H1 (cell line): ENCODE results near the gene SLC8A1. TPM values are rescaled to one million over a fixed set of nuclear protein-coding genes. Genes with fewer than 3 reads are reported as not detected.

ENCODE experiments used
- CTCF ChIA-PET: fragments of 300-600 bp; sonication (Branson Sonifier 250); formaldehyde crosslinking; loops from one replicate; lab custom pipeline; 2021; ENCODE audit not compliant: partially characterized antibody; lab: Charles Lee
- POLR2A ChIA-PET: fragments of 300-600 bp; sonication (Branson Sonifier 250); formaldehyde crosslinking; loops from one replicate; lab custom pipeline; 2021; ENCODE audit warnings: inconsistent platforms; ENCODE audit not compliant: partially characterized antibody; lab: Charles Lee
- DNase-seq, 2 experiments: peaks; one replicate each; pipeline versions ENCODE4 v3.0.0 to v3.0.0-alpha.2; 2010 to 2022; ENCODE audit warnings: low spot score in 2 of 2, low read depth in 1 of 2, mixed read lengths in 1 of 2
- FAIRE-seq: peaks from 2 replicates; lab custom pipeline; 2011; peaks lifted over from hg19 to GRCh38; lab: Jason Lieb, UNC
- H2AFZ ChIP-seq: 2 replicates; pipeline ENCODE4 v1.8.1; 2012; ENCODE audit warnings: low read length, inconsistent platforms
- H2AK5ac ChIP-seq: 2 replicates; pipeline ENCODE4 v1.6.1; 2013; ENCODE audit warnings: low read depth, low read length
- H2BK120ac ChIP-seq: replicated peaks from 2 replicates; pipeline ENCODE3; 2013; ENCODE audit warnings: low read depth, low read length, inconsistent platforms
- H2BK12ac ChIP-seq: 2 replicates; pipeline ENCODE4 v1.6.1; 2013; ENCODE audit warnings: low read depth, low read length
- H2BK15ac ChIP-seq: 2 replicates; pipeline ENCODE4 v1.6.1; 2013; ENCODE audit warnings: low read length
- H2BK20ac ChIP-seq: 2 replicates; pipeline ENCODE4 v1.6.1; 2013; ENCODE audit warnings: low read length
- H2BK5ac ChIP-seq: 2 replicates; pipeline ENCODE4 v1.6.1; 2013; ENCODE audit warnings: low read depth, low read length
- H3K14ac ChIP-seq: 2 replicates; pipeline ENCODE4 v1.6.1; 2013; ENCODE audit warnings: inconsistent platforms; ENCODE audit not compliant: insufficient read length
- H3K18ac ChIP-seq: 2 replicates; pipeline ENCODE4 v1.6.1; 2013; ENCODE audit warnings: low read length; ENCODE audit errors: extremely low read depth
- H3K23ac ChIP-seq: 2 replicates; pipeline ENCODE4 v1.6.1; 2013; ENCODE audit warnings: inconsistent platforms; ENCODE audit not compliant: insufficient read length
- H3K23me2 ChIP-seq: 2 replicates; pipeline ENCODE4 v1.6.1; 2013; ENCODE audit warnings: low read depth, low read length
- H3K27ac ChIP-seq: 2 replicates; pipeline ENCODE4 v1.6.1; 2011; ENCODE audit warnings: low read depth, low read length, inconsistent platforms
- H3K27me3 ChIP-seq, 4 experiments: replicated peaks in 1 of 4; 1 replicate in 1 of 4; 2 replicates in 3 of 4; pipeline versions ENCODE4 v1.6.1 to v1.8.1; 2011 to 2013; ENCODE audit warnings: low read length in 3 of 4, mild to moderate bottlenecking in 3 of 4, inconsistent platforms in 2 of 4, mixed read lengths in 2 of 4, moderate library complexity in 1 of 4; ENCODE audit not compliant: control insufficient read depth in 3 of 4, insufficient read depth in 3 of 4; ENCODE audit errors: extremely low read depth in 1 of 4
- H3K36me3 ChIP-seq, 4 experiments: 2 replicates each; pipeline versions ENCODE4 v1.6.1 to v1.8.1; 2011 to 2013; ENCODE audit warnings: mild to moderate bottlenecking in 4 of 4, low read length in 3 of 4, moderate library complexity in 2 of 4, control low read depth in 1 of 4, inconsistent platforms in 1 of 4; ENCODE audit not compliant: insufficient read depth in 4 of 4, control insufficient read depth in 2 of 4
- H3K4ac ChIP-seq: replicated peaks from 2 replicates; pipeline ENCODE3; 2013; ENCODE audit warnings: low read length, low read depth, mixed read lengths, inconsistent platforms; ENCODE audit not compliant: insufficient read length
- H3K4me1 ChIP-seq, 4 experiments: replicated peaks in 1 of 4; 1 replicate in 1 of 4; 2 replicates in 3 of 4; pipeline versions ENCODE4 v1.6.1 to v1.8.1; 2011 to 2013; ENCODE audit warnings: low read length in 3 of 4, inconsistent platforms in 2 of 4, mixed read lengths in 1 of 4; ENCODE audit not compliant: insufficient read depth in 4 of 4, control insufficient read depth in 3 of 4
- H3K4me2 ChIP-seq, 2 experiments: 2 replicates each; pipeline versions ENCODE4 v1.6.1 to v1.8.1; 2011 to 2013; ENCODE audit warnings: low read depth in 2 of 2, low read length in 2 of 2, control low read depth in 1 of 2, inconsistent platforms in 1 of 2, mild to moderate bottlenecking in 1 of 2; ENCODE audit not compliant: insufficient read depth in 1 of 2
- H3K4me3 ChIP-seq, 4 experiments: fragments of 200-600, 300-600 bp in 1 of 4; sonication (generic), shearing (Covaris generic), sonication (Bioruptor Twin) in 1 of 4; 2 replicates each; pipeline versions ENCODE4 v1.5.1 to v1.8.1; 2011 to 2016; ENCODE audit warnings: low read length in 4 of 4, low read depth in 3 of 4, control low read depth in 2 of 4, inconsistent platforms in 2 of 4, mild to moderate bottlenecking in 2 of 4, mixed read lengths in 1 of 4, moderate library complexity in 1 of 4; ENCODE audit not compliant: insufficient read depth in 2 of 4; ENCODE audit errors: extremely low read depth in 1 of 4
- H3K56ac ChIP-seq: replicated peaks from 2 replicates; pipeline ENCODE3; 2013; ENCODE audit warnings: low read depth, mild to moderate bottlenecking, mixed read lengths, low read length, inconsistent platforms; ENCODE audit not compliant: insufficient read length
- H3K79me1 ChIP-seq: 2 replicates; pipeline ENCODE4 v1.6.1; 2013; ENCODE audit warnings: low read depth, low read length, control low read depth
- H3K79me2 ChIP-seq, 2 experiments: 2 replicates each; pipeline versions ENCODE4 v1.6.1 to v1.8.1; 2012 to 2013; ENCODE audit warnings: low read length in 2 of 2, mild to moderate bottlenecking in 2 of 2, inconsistent platforms in 1 of 2; ENCODE audit not compliant: insufficient read depth in 2 of 2, control insufficient read depth in 1 of 2
- H3K9ac ChIP-seq, 4 experiments: replicated peaks in 1 of 4; 1 replicate in 1 of 4; 2 replicates in 3 of 4; pipeline versions ENCODE4 v1.6.1 to v1.8.1; 2011 to 2013; ENCODE audit warnings: low read depth in 3 of 4, low read length in 3 of 4, control low read depth in 2 of 4, mild to moderate bottlenecking in 2 of 4, moderate library complexity in 2 of 4, inconsistent platforms in 1 of 4; ENCODE audit errors: extremely low read depth in 1 of 4
- H3K9me3 ChIP-seq, 2 experiments: 2 replicates each; pipeline versions ENCODE4 v1.6.1 to v1.8.1; 2012 to 2013; ENCODE audit warnings: mild to moderate bottlenecking in 2 of 2, moderate library complexity in 2 of 2, control low read depth in 1 of 2, inconsistent platforms in 1 of 2, low read depth in 1 of 2, low read length in 1 of 2, mixed read lengths in 1 of 2; ENCODE audit not compliant: insufficient read depth in 2 of 2
- H4K20me1 ChIP-seq, 2 experiments: replicated peaks in 1 of 2; 2 replicates each; pipeline versions ENCODE3 to v1.8.1; 2011 to 2013; ENCODE audit warnings: inconsistent platforms in 2 of 2, low read length in 2 of 2, mild to moderate bottlenecking in 1 of 2; ENCODE audit not compliant: insufficient read depth in 2 of 2, control insufficient read depth in 1 of 2
- H4K5ac ChIP-seq: 2 replicates; pipeline ENCODE4 v1.6.1; 2013; ENCODE audit warnings: low read length, low read depth, mixed read lengths, inconsistent platforms; ENCODE audit not compliant: insufficient read length
- H4K8ac ChIP-seq: 2 replicates; pipeline ENCODE4 v1.8.0; 2013; ENCODE audit warnings: mild to moderate bottlenecking, moderate library complexity, low read length, inconsistent platforms; ENCODE audit not compliant: insufficient read depth; ENCODE audit errors: extremely low read depth
- H4K91ac ChIP-seq: replicated peaks from 2 replicates; pipeline ENCODE3; 2013; ENCODE audit warnings: low read length, mixed read lengths, inconsistent platforms; ENCODE audit not compliant: insufficient read length
- CBX8 ChIP-seq: fragments of 300-800, 300-1000 bp; sonication (generic); IDR thresholded peaks from 2 replicates; pipeline ENCODE4 v1.7.1; 2016; ENCODE audit warnings: low read depth, low read length, borderline replicate concordance
- WGBS, 2 experiments: shearing (Covaris generic) in 1 of 2; methylation state at CpG; one replicate each; pipeline versions ENCODE4 v1.1.6 to v1.1.7; 2013 to 2015; ENCODE audit warnings: low lambda C conversion rate in 2 of 2, mixed read lengths in 2 of 2, inconsistent platforms in 1 of 2, low coverage in 1 of 2, missing lambda C conversion rate in 1 of 2; ENCODE audit not compliant: insufficient replicate concordance in 2 of 2, insufficient coverage in 1 of 2, insufficient read length in 1 of 2; ENCODE audit errors: extremely low coverage in 1 of 2, missing lambda C conversion rate in 1 of 2; 5-methylcytosine and 5-hydroxymethylcytosine counted together
- polyA plus RNA-seq, 7 experiments: library from polyadenylated mRNA; depleted of rRNA in 3 of 7; stranded (reverse) in 5 of 7; unstranded in 2 of 7; fragments of >200 nt in 5 of 7; fragments of 200-250 nt in 2 of 7; gene quantifications; 1 replicate in 5 of 7; 2 replicates in 1 of 7; 4 replicates in 1 of 7; pipeline versions ENCODE4 v1.2.1 to v1.2.3, GENCODE V29; 2011 to 2013; ENCODE audit warnings: missing spikeins in 2 of 7, mixed read lengths in 2 of 7
- total RNA-seq: library from RNA; stranded (reverse); fragmentation: NEBNext Ultra II Directional; extraction: Animal tissue kit (Norgen Biotek cat#: 25700); gene quantifications from 2 replicates; pipeline ENCODE4 v1.2.1, GENCODE V29; 2021

SLC8A1 gene
- total and polyA plus RNA-seq, 2 of the 8 experiments (the other 6 are each of a cell fraction or from before 2014, with no cell fraction given) = 0.68 to 3.6 TPM

- CTCF ChIA-PET = interaction anchor here (1.0 to 1.9 kb wide), 3 partner anchors 9 to 37 kb away, joined by 3 to 6 read pairs (median 3); no protein-coding TSS in a partner anchor
- TF ChIP-seq CBX8 = no peak
Observed at GRCh38 chr2:40266201-40266600, 185.7 kb downstream of the SLC8A1 start.

More at GRCh38 chr2:40266201-40266600, 185.7 kb downstream of the SLC8A1 start:
- H3K27ac ChIP-seq = no peak overlapping the region
- H4K20me1 ChIP-seq = no peaks in the 10 kb centered on the region
- H3K23me2 ChIP-seq = no peaks in the 10 kb centered on the region
- no peaks in the 10 kb centered on the region for H3K79me2 ChIP-seq
- H3K9me3 ChIP-seq = no peaks in the 10 kb centered on the region
- H2AFZ ChIP-seq = no peak overlapping the region
- no peak overlapping the region for H3K4me2 ChIP-seq
- FAIRE-seq = no peak
- no peak overlapping the region for H2BK120ac ChIP-seq
- H4K5ac ChIP-seq = no peak overlapping the region
- no peak overlapping the region for H3K18ac ChIP-seq
- H3K27me3 ChIP-seq = no peaks in the 10 kb centered on the region
- H2BK20ac ChIP-seq = no peak overlapping the region
- no peaks in the 10 kb centered on the region for H3K4me1 ChIP-seq
- POLR2A ChIA-PET = no interaction called here
- no peak overlapping the region for H2BK15ac ChIP-seq
- H3K79me1 ChIP-seq = no peaks in the 10 kb centered on the region
- H3K23ac ChIP-seq = no peak overlapping the region
- WGBS, 2 experiments = 93% methylated on average over 1 of the region's 1 CpG; no CpG with 5 or more reads in 1 of the 2 experiments
- DNase-seq = no peak
- no peak overlapping the region for H3K14ac ChIP-seq
- H3K36me3 ChIP-seq = no peaks in the 10 kb centered on the region
- no peak overlapping the region for H2AK5ac ChIP-seq
- no peak overlapping the region for H3K4me3 ChIP-seq
- H2BK12ac ChIP-seq = no peak overlapping the region
- H3K56ac ChIP-seq = no peak overlapping the region
- no peak overlapping the region for H3K4ac ChIP-seq
- H4K91ac ChIP-seq = no peak overlapping the region
- H4K8ac ChIP-seq = no peak overlapping the region
- no peak overlapping the region for H3K9ac ChIP-seq
- H2BK5ac ChIP-seq = no peak overlapping the region
